WTC11 (cell line): Measurements from ENCODE around the gene RAI1. TPM values are rescaled to one million over a fixed set of nuclear protein-coding genes. Genes with fewer than 3 reads are reported as not detected.
A peak's percentile ranks its signal among the peaks of the same experiment; 100 is the strongest.

Experiments
- ATAC-seq: fragments of 200-7000 bp; cut with Tn5 transposase; 2 replicates; pipeline ENCODE4 v1.10.0; 2021; ENCODE audit warnings: mild to moderate bottlenecking, moderate library complexity
- CTCF ChIA-PET: fragments of 300-600 bp; sonication (Branson Sonifier 250); formaldehyde crosslinking; loops from one replicate; lab custom pipeline; 2021; ENCODE audit warnings: antibody characterized with exemption; lab: Charles Lee
- POLR2A ChIA-PET: fragments of 350-600 bp; sonication (Branson Sonifier 250); formaldehyde crosslinking; loops from one replicate; lab custom pipeline; 2021; ENCODE audit warnings: antibody characterized with exemption; lab: Charles Lee
- DNase-seq: peaks from one replicate; pipeline ENCODE4 v3.0.0; 2021; ENCODE audit warnings: low spot score
- H3K27ac Mint-ChIP-seq: 2 replicates; pipeline ENCODE4 v1.8.0; 2021; ENCODE audit warnings: mixed read lengths
- H3K27me3 Mint-ChIP-seq: 2 replicates; pipeline ENCODE4 v1.8.0; 2021; ENCODE audit warnings: low read depth, mild to moderate bottlenecking, moderate library complexity, mixed read lengths
- H3K36me3 Mint-ChIP-seq: 2 replicates; pipeline ENCODE4 v1.8.0; 2021; ENCODE audit warnings: mixed read lengths
- H3K4me1 Mint-ChIP-seq: 2 replicates; pipeline ENCODE4 v1.8.0; 2022; ENCODE audit warnings: mixed read lengths
- H3K4me3 Mint-ChIP-seq: 2 replicates; pipeline ENCODE4 v1.8.0; 2021; ENCODE audit warnings: mild to moderate bottlenecking, moderate library complexity, mixed read lengths
- H3K9me3 Mint-ChIP-seq: 2 replicates; pipeline ENCODE4 v1.8.0; 2021; ENCODE audit warnings: mixed read lengths
- GABPB1 ChIP-seq: sonication (generic); formaldehyde crosslinking; IDR thresholded peaks from 2 replicates; pipeline ENCODE4 v1.8.1; 2023; ENCODE audit warnings: mild to moderate bottlenecking, missing genetic modification reagents
- KAT7 ChIP-seq: sonication (generic); formaldehyde crosslinking; IDR thresholded peaks from 2 replicates; pipeline ENCODE4 v1.8.1; 2023; ENCODE audit warnings: missing genetic modification reagents, mild to moderate bottlenecking, borderline replicate concordance
- MXD4 ChIP-seq: fragments of 250-450 bp; sonication (Bioruptor Pico); IDR thresholded peaks from 2 replicates; pipeline ENCODE4 v1.8.0; 2021; ENCODE audit warnings: mild to moderate bottlenecking, moderate library complexity, borderline replicate concordance
- NR2C2 ChIP-seq: sonication (generic); formaldehyde crosslinking; IDR thresholded peaks from 2 replicates; pipeline ENCODE4 v1.8.0; 2022; ENCODE audit warnings: mild to moderate bottlenecking, missing genetic modification reagents
- NR3C1 ChIP-seq: sonication (generic); formaldehyde crosslinking; conservative IDR thresholded peaks from 2 replicates; pipeline ENCODE4 v1.8.1; 2023; ENCODE audit warnings: low read depth, mild to moderate bottlenecking, missing genetic modification reagents
- OVOL2 ChIP-seq: fragments of 250-450 bp; sonication (Bioruptor Pico); IDR thresholded peaks from 2 replicates; pipeline ENCODE4 v1.9.0; 2021; ENCODE audit warnings: mild to moderate bottlenecking, borderline replicate concordance
- RELA ChIP-seq: sonication (generic); formaldehyde crosslinking; IDR thresholded peaks from 2 replicates; pipeline ENCODE4 v1.8.1; 2022; ENCODE audit warnings: missing genetic modification reagents, mild to moderate bottlenecking, borderline replicate concordance
- SMAD3 ChIP-seq: sonication (generic); formaldehyde crosslinking; IDR thresholded peaks from 2 replicates; pipeline ENCODE4 v1.8.0; 2022; ENCODE audit warnings: missing genetic modification reagents, mild to moderate bottlenecking, borderline replicate concordance
- ZNF138 ChIP-seq: sonication (generic); formaldehyde crosslinking; conservative IDR thresholded peaks from 2 replicates; pipeline ENCODE4 v1.8.1; 2022; ENCODE audit warnings: mild to moderate bottlenecking, moderate library complexity, missing genetic modification reagents
- total RNA-seq: library from RNA; stranded (reverse); gene quantifications from 3 replicates; pipeline ENCODE4 v1.2.3, GENCODE V29; 2021
- TF ChIP-seq, protein P1 (sequence below): sonication (generic); formaldehyde crosslinking; IDR thresholded peaks from 2 replicates; pipeline ENCODE4 v1.8.1; 2022; ENCODE audit warnings: mild to moderate bottlenecking, moderate library complexity, missing genetic modification reagents
- TF ChIP-seq, protein P2 (sequence below): sonication (generic); formaldehyde crosslinking; IDR thresholded peaks from 2 replicates; pipeline ENCODE4 v1.8.0; 2023; ENCODE audit warnings: missing genetic modification reagents, mild to moderate bottlenecking, borderline replicate concordance
- TF ChIP-seq, protein P3 (sequence below): sonication (generic); formaldehyde crosslinking; IDR thresholded peaks from 2 replicates; pipeline ENCODE4 v1.8.0; 2022; ENCODE audit warnings: mild to moderate bottlenecking, missing genetic modification reagents
- TF ChIP-seq, protein P4 (sequence below): sonication (generic); formaldehyde crosslinking; IDR thresholded peaks from 2 replicates; pipeline ENCODE4 v1.8.1; 2023; ENCODE audit warnings: mild to moderate bottlenecking, missing genetic modification reagents
- TF ChIP-seq, protein P5 (sequence below): fragments of 200-600 bp; IDR thresholded peaks from 2 replicates; pipeline ENCODE4 v1.8.0; 2022; ENCODE audit warnings: antibody characterized with exemption
- TF ChIP-seq, protein P6 (sequence below): sonication (generic); formaldehyde crosslinking; IDR thresholded peaks from 2 replicates; pipeline ENCODE4 v1.8.0; 2023; ENCODE audit warnings: missing genetic modification reagents
- TF ChIP-seq, protein P7 (sequence below): sonication (generic); formaldehyde crosslinking; IDR thresholded peaks from 2 replicates; pipeline ENCODE4 v1.8.0; 2022; ENCODE audit warnings: mild to moderate bottlenecking, missing genetic modification reagents
- TF ChIP-seq, protein P8 (sequence below): fragments of 250-450 bp; sonication (Bioruptor Pico); IDR thresholded peaks from 2 replicates; pipeline ENCODE4 v1.9.0; 2021; ENCODE audit warnings: moderate library complexity, mild to moderate bottlenecking, inconsistent platforms, borderline replicate concordance

The RAI1 gene
- total RNA-seq, 1 experiment from 2014 or later, result 12.7 TPM

DNA sequence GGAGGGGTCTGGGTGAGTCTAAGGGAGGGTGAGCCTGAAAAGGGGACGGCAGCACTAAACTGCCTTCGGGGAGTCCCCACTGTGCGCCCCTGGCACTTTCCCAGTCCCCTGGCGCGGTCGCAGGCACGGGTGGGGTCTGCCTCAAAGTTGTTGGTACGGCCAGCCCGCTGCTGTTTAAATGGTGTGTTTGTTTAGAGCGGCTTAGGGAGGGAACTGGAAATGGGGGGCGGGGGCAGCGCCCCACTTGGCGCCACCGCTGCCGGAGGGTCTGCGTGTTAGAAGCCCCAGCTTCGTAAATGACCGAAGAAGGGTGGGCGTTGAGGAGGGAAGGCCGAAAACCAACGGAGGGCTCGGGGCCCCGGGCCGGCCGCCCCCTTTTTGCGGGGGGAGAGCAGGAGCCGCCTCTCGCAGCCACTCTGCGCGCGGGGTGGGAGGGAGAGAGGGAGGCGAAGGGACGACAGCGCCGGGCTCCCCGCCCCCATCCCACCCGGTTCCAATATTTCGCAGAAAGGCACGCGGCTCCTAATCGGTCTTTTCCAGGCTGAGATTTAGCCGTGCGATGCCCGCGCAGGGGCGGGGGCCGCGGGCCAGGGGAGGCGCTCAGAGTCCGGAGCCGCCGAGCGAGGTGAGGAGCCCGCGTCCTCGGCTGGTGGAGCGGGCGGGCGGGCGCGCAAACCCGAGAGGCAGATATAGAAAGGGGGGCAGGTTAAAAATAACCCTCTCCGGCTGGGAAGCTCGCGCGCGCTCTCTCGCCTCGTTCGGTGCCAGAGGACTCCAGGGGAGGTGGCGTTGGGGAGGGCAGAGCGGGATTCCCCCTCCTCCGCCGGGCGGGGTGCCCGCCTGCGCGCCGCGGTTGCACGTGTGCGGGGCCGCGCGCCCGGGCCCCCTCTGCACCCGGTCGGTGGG lies 100.6 kb downstream of the RAI1 start:
- Mint-ChIP-seq H3K27me3 (peaks cover 23% of the 10 kb centered on the region), H3K36me3 (no peaks in the 10 kb centered on the region), H3K4me3 (peak overlapping the region; percentile 78), H3K4me1 (peaks cover 49% of the 10 kb centered on the region), H3K9me3 (no peaks in the 10 kb centered on the region), H3K27ac (no peak overlapping the region)
- ATAC-seq, result no peak
- DNase-seq, result peak; percentile 64
- CTCF ChIA-PET, result interaction anchor here (0.6 to 3.3 kb wide), 29 partner anchors 11 to 285 kb away, joined by 3 to 38 read pairs (median 3); no protein-coding TSS in a partner anchor
- POLR2A ChIA-PET, result interaction anchor here (0.7 to 2.5 kb wide), 5 partner anchors 11 to 235 kb away, joined by 3 to 11 read pairs (median 3); partner anchors contain the start of gene SREBF1
- TF ChIP-seq, protein P1, sequence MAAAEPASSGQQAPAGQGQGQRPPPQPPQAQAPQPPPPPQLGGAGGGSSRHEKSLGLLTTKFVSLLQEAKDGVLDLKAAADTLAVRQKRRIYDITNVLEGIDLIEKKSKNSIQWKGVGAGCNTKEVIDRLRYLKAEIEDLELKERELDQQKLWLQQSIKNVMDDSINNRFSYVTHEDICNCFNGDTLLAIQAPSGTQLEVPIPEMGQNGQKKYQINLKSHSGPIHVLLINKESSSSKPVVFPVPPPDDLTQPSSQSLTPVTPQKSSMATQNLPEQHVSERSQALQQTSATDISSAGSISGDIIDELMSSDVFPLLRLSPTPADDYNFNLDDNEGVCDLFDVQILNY (CRISPR knock-in tag), result 0 out of 2 replicates have a peak, but pooled peaks have one; percentile 9
- no peak for TF ChIP-seq MXD4 (CRISPR knock-in tag)

DNA sequence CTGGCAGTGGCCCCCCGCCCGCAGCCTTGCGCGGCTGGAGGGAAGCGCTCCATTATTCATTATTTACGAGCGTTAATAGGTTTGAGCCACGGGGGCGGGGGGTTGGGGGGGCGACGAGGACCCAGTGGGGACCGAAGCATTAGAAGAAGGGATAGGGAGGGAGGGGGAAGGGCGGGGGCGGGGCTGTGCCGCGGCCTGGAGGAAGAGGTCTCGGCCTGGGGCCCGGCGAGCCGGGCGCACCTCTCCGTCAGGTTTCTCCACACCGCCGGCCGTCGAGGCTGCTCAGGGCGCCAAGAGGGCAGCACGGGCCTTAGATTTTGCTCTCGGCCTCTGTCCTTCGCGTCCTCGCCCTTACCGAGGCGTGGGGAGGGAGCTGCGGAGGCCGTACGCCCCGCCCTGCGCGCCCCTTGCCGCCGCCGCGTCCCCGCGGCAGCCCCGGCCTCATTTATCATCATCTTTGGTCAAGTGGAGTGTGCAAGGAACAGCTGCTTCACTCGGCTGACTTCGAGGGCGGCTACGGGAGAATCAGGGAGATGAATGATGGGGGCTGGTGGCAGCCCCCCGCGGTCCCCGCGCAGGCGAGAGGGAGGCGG lies 101.4 kb downstream of the RAI1 start:
- no peaks in the 10 kb centered on the region for H3K36me3 Mint-ChIP-seq
- peaks cover 56% of the 10 kb centered on the region for H3K4me1 Mint-ChIP-seq
- H3K4me3 Mint-ChIP-seq, result peak overlapping the region; percentile 66
- no peak overlapping the region for H3K27ac Mint-ChIP-seq
- no peaks in the 10 kb centered on the region for H3K9me3 Mint-ChIP-seq
- POLR2A ChIA-PET, result interaction anchor here (0.7 to 2.5 kb wide), 2 partner anchors 10 to 53 kb away, joined by 3 to 11 read pairs; partner anchors contain the start of gene SREBF1
- CTCF ChIA-PET, result interaction anchor here (0.6 to 3.3 kb wide), 5 partner anchors 8 to 286 kb away, joined by 3 to 38 read pairs (median 4); no protein-coding TSS in a partner anchor
- DNase-seq (peak; percentile 52), ATAC-seq (no peak; the same call in 1 of the 2 replicates)
- peaks cover 27% of the 10 kb centered on the region for H3K27me3 Mint-ChIP-seq
- no peak for TF ChIP-seq OVOL2 (CRISPR knock-in tag)
- TF ChIP-seq, protein P2, sequence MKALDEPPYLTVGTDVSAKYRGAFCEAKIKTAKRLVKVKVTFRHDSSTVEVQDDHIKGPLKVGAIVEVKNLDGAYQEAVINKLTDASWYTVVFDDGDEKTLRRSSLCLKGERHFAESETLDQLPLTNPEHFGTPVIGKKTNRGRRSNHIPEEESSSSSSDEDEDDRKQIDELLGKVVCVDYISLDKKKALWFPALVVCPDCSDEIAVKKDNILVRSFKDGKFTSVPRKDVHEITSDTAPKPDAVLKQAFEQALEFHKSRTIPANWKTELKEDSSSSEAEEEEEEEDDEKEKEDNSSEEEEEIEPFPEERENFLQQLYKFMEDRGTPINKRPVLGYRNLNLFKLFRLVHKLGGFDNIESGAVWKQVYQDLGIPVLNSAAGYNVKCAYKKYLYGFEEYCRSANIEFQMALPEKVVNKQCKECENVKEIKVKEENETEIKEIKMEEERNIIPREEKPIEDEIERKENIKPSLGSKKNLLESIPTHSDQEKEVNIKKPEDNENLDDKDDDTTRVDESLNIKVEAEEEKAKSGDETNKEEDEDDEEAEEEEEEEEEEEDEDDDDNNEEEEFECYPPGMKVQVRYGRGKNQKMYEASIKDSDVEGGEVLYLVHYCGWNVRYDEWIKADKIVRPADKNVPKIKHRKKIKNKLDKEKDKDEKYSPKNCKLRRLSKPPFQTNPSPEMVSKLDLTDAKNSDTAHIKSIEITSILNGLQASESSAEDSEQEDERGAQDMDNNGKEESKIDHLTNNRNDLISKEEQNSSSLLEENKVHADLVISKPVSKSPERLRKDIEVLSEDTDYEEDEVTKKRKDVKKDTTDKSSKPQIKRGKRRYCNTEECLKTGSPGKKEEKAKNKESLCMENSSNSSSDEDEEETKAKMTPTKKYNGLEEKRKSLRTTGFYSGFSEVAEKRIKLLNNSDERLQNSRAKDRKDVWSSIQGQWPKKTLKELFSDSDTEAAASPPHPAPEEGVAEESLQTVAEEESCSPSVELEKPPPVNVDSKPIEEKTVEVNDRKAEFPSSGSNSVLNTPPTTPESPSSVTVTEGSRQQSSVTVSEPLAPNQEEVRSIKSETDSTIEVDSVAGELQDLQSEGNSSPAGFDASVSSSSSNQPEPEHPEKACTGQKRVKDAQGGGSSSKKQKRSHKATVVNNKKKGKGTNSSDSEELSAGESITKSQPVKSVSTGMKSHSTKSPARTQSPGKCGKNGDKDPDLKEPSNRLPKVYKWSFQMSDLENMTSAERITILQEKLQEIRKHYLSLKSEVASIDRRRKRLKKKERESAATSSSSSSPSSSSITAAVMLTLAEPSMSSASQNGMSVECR (CRISPR knock-in tag), result no peak; the same call in 1 of the 2 replicates
- TF ChIP-seq, protein P3, sequence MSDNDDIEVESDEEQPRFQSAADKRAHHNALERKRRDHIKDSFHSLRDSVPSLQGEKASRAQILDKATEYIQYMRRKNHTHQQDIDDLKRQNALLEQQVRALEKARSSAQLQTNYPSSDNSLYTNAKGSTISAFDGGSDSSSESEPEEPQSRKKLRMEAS (CRISPR knock-in tag), result no peak
- TF ChIP-seq ZNF138 (CRISPR knock-in tag), result no peak
- TF ChIP-seq SMAD3 (CRISPR knock-in tag), result no peak
- TF ChIP-seq, protein P4, sequence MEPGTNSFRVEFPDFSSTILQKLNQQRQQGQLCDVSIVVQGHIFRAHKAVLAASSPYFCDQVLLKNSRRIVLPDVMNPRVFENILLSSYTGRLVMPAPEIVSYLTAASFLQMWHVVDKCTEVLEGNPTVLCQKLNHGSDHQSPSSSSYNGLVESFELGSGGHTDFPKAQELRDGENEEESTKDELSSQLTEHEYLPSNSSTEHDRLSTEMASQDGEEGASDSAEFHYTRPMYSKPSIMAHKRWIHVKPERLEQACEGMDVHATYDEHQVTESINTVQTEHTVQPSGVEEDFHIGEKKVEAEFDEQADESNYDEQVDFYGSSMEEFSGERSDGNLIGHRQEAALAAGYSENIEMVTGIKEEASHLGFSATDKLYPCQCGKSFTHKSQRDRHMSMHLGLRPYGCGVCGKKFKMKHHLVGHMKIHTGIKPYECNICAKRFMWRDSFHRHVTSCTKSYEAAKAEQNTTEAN (CRISPR knock-in tag), result 0 out of 2 replicates have a peak, but pooled peaks have one; percentile 10
- TF ChIP-seq RELA (CRISPR knock-in tag), result no peak
- TF ChIP-seq KAT7 (CRISPR knock-in tag), result 0 out of 2 replicates have a peak, but pooled peaks have one; percentile 59
- TF ChIP-seq NR3C1 (CRISPR knock-in tag), result no peak
- TF ChIP-seq, protein P5, sequence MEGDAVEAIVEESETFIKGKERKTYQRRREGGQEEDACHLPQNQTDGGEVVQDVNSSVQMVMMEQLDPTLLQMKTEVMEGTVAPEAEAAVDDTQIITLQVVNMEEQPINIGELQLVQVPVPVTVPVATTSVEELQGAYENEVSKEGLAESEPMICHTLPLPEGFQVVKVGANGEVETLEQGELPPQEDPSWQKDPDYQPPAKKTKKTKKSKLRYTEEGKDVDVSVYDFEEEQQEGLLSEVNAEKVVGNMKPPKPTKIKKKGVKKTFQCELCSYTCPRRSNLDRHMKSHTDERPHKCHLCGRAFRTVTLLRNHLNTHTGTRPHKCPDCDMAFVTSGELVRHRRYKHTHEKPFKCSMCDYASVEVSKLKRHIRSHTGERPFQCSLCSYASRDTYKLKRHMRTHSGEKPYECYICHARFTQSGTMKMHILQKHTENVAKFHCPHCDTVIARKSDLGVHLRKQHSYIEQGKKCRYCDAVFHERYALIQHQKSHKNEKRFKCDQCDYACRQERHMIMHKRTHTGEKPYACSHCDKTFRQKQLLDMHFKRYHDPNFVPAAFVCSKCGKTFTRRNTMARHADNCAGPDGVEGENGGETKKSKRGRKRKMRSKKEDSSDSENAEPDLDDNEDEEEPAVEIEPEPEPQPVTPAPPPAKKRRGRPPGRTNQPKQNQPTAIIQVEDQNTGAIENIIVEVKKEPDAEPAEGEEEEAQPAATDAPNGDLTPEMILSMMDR, result 0 out of 2 replicates have a peak, but pooled peaks have one; percentile 34
- TF ChIP-seq NR2C2 (CRISPR knock-in tag), result no peak
- no peak for TF ChIP-seq GABPB1 (CRISPR knock-in tag)
- TF ChIP-seq, protein P6, sequence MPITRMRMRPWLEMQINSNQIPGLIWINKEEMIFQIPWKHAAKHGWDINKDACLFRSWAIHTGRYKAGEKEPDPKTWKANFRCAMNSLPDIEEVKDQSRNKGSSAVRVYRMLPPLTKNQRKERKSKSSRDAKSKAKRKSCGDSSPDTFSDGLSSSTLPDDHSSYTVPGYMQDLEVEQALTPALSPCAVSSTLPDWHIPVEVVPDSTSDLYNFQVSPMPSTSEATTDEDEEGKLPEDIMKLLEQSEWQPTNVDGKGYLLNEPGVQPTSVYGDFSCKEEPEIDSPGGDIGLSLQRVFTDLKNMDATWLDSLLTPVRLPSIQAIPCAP (CRISPR knock-in tag), result no peak
- TF ChIP-seq, protein P7, sequence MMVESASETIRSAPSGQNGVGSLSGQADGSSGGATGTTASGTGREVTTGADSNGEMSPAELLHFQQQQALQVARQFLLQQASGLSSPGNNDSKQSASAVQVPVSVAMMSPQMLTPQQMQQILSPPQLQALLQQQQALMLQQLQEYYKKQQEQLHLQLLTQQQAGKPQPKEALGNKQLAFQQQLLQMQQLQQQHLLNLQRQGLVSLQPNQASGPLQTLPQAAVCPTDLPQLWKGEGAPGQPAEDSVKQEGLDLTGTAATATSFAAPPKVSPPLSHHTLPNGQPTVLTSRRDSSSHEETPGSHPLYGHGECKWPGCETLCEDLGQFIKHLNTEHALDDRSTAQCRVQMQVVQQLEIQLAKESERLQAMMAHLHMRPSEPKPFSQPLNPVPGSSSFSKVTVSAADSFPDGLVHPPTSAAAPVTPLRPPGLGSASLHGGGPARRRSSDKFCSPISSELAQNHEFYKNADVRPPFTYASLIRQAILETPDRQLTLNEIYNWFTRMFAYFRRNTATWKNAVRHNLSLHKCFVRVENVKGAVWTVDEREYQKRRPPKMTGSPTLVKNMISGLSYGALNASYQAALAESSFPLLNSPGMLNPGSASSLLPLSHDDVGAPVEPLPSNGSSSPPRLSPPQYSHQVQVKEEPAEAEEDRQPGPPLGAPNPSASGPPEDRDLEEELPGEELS (CRISPR knock-in tag), result no peak; the same call in 1 of the 2 replicates
- TF ChIP-seq, protein P8, sequence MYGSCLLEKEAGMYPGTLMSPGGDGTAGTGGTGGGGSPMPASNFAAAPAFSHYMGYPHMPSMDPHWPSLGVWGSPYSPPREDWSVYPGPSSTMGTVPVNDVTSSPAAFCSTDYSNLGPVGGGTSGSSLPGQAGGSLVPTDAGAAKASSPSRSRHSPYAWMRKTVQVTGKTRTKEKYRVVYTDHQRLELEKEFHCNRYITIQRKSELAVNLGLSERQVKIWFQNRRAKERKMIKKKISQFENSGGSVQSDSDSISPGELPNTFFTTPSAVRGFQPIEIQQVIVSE (CRISPR knock-in tag), result no peak
